Measurements from ENCODE around the gene AAMDC.

GRCh38 chr11:77791301-77791700 is 29.6 kb upstream of the AAMDC start:
- TF ChIP-seq GATA2 (IDR thresholded peaks at IDR 0.05; ENCODE audit: low read depth, low read length) (no peak), GATA3 (IDR thresholded peaks at IDR 0.05; ENCODE audit: low read depth, low read length) (no peak)
